HPDE6-E6E7 (cell line): Measurements from ENCODE around the gene ALG12.

Experiments used
- DNase-seq: peaks from one replicate; pipeline ENCODE4 v3.0.0; 2011; ENCODE audit warnings: missing footprints; ENCODE audit errors: extremely low spot score

Gene ALG12

DNA sequence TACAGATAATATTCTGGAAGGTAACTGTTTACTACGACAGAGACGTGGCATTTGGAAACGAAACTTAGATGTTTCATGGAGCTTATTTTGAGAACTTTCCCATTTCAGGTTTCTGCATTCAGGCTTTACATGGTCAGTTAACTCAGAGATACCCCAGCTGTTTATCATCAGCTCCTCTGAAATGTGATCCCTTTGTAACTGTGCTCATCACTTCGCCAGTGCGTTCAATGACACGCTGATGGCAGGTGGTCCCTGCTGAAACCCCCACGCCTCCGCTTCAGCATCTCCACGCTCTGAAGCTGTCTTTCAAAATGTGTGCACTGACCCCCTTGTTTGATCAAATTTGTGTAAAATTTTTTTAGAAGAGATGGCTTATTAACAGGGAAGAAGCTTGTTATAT lies 30.5 kb downstream of the ALG12 start:
- no peak for DNase-seq

DNA sequence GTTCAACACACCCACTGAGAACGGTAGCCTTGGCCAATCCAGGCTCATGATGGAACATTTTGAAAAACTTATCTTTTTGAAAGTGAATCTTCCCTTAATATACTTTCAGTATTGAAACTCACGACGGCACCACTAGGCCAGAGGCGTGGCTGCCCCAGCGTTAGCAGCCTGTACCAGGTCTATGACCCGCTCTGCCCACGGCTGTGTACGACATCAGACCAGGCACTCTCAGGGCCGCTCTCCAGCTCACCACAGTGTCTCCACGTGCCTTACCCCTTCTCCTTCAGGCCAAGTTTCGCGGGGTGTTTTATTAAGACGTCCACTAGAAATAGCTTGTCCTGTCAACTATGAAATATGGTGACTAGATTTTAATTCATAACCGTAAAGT lies 31.2 kb downstream of the ALG12 start:
- DNase-seq = no peak

DNA sequence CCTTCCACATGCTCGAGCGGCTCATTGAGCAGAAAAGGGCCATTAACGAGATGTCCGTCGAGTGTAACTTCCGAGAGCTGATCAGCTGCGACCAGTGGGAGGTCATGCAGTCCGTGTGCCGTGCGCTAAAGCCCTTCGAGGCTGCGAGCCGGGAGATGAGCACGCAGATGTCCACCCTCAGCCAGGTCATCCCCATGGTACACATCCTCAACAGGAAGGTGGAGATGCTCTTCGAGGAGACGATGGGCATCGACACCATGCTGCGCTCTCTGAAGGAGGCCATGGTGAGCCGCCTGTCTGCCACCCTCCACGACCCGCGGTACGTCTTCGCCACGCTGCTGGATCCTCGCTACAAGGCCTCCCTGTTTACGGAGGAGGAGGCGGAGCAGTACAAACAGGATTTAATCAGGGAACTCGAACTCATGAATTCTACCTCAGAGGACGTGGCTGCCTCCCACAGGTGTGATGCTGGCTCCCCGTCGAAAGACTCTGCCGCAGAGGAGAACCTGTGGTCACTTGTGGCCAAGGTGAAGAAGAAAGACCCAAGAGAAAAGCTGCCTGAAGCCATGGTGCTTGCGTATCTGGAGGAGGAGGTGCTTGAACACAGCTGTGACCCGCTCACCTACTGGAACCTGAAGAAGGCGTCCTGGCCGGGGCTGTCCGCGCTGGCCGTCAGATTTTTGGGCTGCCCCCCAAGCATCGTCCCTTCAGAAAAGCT lies 31.7 kb downstream of the ALG12 start:
- DNase-seq = no peak

- DNase-seq = no peak
These were observed 32.4 kb downstream of the ALG12 start for GRCh38 chr22:49885881-49886280.

DNA sequence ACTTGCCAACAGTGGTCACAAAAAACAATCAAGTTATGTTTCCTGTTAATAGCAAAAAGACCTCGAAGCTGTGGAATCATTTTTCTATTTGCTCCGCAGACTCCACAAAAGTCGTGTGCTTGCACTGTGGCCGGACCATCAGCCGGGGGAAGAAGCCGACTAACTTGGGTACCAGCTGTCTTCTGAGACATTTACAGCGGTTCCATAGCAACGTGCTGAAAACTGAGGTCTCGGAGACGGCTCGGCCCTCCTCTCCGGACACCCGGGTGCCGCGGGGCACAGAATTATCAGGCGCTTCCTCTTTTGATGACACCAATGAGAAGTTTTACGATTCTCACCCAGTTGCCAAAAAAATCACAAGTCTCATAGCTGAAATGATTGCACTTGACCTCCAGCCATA lies 33.0 kb downstream of the ALG12 start:
- no peak for DNase-seq

DNA sequence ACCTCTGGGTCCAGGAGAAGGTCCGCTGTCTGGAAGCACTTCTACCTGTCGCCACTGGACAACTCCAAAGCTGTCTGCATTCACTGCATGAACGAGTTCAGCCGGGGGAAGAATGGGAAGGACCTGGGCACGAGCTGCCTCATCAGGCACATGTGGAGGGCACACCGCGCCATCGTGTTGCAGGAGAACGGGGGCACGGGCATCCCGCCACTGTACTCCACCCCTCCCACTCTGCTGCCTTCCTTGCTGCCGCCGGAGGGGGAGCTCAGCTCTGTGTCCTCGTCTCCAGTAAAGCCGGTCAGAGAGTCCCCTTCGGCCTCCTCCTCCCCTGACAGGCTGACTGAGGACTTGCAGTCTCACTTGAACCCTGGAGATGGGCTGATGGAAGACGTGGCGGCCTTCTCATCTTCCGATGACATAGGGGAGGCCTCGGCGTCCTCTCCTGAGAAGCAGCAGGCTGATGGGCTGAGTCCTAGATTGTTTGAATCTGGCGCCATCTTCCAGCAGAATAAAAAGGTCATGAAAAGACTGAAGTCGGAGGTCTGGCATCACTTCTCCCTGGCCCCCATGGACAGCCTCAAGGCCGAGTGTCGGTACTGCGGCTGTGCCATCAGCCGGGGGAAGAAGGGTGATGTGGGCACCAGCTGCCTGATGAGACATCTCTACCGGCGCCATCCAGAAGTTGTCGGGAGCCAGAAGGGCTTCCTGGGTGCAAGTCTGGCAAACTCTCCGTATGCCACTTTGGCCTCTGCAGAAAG lies 33.6 kb downstream of the ALG12 start:
- DNase-seq = no peak

- DNase-seq = no peak
These were observed 34.2 kb downstream of the ALG12 start for GRCh38 chr22:49884075-49884474.

DNA sequence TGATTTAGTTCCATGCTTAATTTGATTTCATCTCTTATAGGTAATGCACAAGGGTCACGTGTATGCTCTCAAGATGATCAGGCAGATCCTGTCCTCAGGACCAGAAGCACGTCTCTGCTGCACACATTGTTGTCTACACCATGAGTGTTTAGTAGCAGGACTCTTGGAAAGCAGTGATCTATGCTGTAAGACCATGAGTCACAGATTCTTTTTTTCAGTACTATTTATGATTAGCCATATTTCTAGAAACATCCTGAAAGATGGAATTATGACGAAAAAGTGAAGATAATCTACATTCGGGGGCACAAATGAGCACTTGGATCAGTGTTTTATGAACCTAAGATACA lies 35.0 kb downstream of the ALG12 start:
- no peak for DNase-seq

DNA sequence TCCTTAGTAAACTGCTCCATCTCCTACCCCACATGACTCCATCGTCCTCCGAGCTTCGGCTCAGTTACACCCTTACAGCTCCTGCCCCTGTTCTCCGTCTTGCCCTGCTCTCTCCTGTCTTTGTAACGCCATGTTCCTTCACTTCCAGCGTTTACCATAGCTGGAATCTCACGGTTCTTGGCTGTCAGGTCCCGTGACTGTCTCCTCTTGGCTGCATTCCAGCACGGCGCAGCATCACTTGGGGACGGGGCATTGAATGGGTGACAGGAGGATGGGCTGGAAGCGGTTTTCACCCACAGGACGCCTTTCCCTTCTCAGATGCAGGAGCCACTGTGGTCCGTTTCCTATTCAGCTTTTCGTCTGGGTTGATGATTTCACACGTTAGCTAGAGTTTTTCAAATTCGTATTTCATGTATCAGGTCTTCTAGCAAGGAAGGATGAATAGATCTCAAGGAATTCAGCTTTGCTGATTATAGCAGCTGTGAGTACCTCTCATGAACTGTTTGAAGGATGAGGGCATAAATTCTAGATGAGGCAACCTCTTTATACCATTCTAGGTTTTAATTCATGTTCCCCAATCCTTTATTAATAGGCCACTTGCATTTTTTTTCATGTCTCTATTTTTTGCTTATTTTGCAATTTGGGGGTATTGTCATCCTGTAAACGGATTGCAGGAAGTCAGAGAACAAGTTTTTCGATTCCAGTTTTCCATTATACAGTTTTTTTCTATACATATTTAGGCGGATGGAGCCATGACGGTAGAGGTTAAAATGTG lies 35.5 kb downstream of the ALG12 start:
- DNase-seq = no peak

DNA sequence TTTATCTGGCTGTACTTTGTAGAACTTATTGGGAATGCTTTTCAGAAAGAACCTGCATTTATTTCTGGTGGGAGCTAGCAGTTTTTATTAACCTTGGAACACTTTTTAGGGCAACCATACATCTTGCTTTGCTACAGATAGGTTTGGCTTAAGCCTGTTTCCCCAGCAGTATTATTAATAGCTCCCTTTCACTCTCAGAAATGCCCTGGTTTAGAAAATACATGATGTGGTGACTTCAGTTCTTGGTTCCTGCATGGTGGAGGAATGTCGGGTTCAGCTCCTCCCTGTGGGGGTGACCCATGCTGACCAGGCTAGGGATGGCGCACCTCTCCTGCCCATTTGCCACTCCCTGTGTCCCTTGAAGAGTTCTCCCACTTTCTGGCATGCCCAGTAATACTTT lies 36.4 kb downstream of the ALG12 start:
- DNase-seq = no peak

- DNase-seq = no peak
These were observed 38.0 kb downstream of the ALG12 start for GRCh38 chr22:49880281-49880680.

DNA sequence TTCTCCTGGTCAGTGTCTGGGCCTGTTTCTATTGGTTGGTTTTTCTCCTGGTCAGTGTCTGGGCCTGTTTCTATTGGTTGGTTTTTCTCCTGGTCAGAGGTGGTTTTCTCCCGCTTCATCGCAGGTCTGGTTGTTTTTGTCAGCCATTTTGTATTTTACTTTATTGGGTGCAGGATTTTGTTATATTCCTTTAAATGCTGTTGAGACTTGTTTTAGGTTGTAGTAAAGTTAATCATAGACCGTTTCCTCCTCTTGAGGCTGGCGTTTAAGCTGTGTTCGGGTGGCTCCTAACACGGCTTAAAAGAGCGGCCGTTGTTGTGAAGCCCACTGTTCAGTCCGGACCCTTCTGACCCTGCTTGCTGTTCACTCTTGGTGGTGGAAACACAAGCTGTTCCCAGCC lies 38.4 kb downstream of the ALG12 start:
- no peak for DNase-seq

DNA sequence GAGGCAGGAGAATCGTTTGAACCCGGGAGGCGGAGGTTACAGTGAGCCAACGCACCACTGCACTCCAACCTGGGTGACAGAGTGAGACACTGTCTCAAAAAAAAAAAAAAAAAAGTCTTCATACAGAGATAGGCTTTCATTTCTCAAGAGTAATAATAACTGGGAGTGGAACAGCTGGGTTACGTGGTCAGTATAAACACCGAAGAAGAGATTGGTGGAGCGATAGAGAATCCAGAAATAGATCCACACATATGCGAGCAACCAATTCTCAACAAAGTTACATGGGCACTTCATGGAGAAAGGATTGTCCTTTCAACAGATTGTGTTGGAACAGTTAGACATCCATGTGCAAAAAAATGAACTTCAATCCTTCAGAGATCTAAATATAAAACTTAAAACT lies 40.0 kb downstream of the ALG12 start:
- no peak for DNase-seq

DNA sequence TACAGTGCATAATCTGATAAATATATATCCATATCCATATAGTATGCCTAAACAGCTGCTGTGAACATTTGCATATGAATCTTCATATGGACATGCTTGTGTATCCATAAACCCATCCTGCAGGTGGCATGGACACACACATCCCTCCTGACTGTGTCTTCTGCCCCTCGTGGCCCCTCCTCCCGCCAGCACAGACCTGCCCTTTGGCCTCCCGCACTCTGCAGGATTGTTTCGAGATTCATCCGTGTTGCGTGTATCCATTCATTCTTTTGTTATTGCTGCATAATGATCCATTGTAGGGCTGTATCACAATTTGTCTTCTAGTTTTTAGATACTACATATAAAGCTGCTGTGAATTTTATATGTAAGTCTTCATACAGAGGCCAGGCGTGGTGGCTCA lies 40.6 kb downstream of the ALG12 start:
- no peak for DNase-seq

DNA sequence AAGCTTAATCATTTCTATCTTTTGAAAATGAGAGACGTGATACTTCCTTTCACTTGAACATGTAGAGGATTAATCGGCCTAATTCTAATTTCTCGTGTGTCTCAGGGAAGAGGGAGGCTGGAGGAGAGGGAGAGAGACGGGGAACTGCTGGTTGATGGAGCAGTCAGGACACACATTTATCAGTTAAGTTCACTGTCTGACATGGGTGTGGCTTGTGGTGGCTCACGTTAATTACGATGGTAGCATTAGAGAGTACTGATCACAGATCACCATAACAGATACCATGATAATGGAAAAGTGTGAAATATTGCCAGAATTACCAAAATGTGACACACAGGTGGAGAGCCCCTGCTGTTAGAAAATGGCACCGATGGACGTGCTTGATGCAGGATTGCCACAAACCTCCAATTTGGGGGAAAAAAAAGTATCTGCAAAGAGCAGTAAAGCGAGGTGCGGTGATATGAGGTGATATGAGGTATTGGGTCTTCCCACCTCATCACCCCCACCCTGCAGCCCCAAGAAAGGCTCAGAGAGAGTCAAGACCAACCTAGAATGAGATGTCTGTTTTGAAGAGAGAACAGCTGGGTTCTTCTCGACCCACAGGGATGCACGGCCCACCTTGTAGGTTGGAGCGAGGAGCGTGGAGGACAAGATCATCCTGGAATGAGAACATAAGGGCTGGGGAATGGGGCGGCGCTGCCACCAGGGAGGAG lies 44.9 kb downstream of the ALG12 start:
- no peak for DNase-seq

DNA sequence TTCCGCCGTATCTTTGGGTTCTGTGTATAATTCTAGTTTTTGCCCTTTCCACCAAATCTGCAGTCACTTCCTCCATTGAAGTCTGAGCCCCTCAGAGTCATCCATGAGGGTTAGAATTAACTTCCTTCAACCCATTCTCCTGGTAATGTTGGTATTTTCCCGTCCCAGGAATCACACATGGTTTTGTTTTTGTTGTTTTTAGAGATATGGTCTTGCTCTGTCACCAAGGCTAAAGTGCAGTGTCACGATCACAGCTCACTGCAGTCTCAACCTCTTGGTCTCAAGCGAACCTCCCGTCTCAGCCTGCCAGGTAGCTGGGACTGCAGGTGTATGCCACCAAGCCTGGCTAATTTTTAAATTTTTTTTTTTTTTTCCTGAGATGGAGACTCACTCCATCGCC lies 45.9 kb downstream of the ALG12 start:
- DNase-seq = no peak

GRCh38 chr22:49871482-49871881 lies 46.8 kb downstream of the ALG12 start:
- DNase-seq = no peak

- no peak for DNase-seq
These were observed 48.2 kb downstream of the ALG12 start for GRCh38 chr22:49869845-49870712.

DNA sequence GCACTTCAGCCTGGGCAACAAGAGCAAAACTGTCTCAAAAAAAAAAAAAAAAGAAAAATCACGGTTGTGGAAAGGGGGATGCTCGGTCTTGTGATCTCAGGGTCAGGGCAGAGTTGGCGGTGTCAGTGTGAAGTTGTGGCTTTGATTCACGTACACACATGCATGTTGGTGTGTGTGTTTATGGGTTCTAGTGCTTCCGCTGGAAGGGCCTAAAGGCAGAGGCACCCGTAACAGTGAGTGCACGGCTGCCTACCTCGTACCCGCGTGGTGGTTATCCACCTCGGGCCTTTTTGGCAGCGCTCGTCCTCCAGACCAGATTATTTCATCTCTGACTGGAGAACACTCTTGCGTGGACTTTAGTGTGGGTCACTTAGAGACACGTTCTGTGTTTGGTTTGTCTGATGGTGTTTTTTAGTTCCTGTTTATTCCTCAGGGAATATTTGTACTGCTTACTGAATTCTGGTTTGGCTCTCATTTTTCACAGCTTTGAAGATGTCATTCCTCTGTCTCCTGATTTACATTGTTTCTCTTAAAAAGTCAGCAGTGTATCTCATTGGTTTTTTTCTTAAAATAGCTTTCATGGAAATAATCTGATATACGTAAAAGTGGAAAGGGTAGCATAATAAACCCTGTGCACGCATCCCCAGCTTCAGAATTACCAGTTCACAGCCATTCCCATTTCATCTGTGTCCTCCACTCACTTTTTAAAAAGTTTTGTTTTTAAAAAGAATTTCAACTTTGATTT lies 49.0 kb downstream of the ALG12 start:
- DNase-seq = no peak
